ENCODE measurements around the gene CALN1.

The CALN1 gene

DNA sequence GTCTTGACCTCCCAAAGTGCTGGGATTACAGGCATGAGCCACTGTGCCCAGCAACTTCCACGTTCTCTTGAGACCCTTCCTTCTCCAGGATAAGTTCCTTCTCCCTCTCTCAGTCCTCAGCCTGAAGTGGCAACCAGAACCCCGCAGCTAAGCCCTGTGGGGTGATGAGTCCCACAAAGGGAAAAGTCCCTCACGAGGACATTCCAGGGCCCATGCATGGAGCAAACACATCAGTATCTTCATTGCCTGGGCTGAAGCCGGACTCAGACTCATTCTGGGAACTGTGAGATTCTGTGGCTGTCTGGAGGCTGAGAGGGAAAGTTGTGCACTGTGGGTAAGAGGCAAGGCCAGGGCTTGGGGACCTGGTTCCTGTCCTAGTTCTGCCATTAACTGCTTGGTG is 657.3 kb downstream of the CALN1 start:
- no peaks in the 10 kb centered on the region for H3K9me3 ChIP-seq (ENCODE audit: control insufficient read depth, insufficient read depth, low read depth, low read length)
- CTCF ChIA-PET = no interaction called here
- POLR2A ChIA-PET = no interaction called here

DNA sequence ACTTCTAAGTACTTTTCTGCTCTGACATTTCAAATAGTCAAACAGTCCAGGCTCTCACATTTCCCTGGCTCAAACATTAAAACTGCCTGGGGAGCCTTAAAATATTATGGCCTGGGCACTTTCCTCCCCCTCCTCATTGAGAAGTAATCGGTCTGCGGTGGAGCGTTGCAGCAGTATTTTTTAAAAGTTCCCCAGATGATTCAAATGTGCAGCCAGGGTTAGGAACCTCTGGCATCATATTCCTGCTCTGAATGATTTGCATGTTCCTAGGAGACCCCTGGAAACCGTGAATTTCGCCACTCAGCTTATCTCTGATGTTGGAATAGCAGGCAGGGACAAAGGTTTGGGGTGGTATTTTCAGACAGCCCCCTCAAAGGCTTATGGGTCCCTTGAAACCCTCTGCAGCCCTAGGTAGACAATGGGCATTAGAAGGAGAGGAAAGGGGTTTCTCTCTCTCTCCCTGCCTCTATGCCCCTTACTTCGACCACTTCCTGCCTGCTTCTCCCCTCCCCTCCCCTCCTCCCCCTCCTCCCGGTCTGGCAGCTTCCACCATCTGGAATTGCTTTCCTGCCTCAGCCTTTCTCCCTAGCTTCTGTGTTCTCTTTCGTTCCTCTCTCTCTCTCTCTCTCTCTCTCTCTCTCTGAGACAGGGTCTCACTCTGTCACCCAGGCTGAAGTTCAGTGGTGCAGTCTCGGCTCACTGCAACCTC is 658.0 kb downstream of the CALN1 start:
- no peak overlapping the region for H3K27ac ChIP-seq (ENCODE audit: extremely low read depth, low read depth, low read length)
- no peaks in the 10 kb centered on the region for H3K9me3 ChIP-seq (ENCODE audit: control insufficient read depth, insufficient read depth, low read depth, low read length)
- CTCF ChIA-PET = no interaction called here
- POLR2A ChIA-PET = no interaction called here
- no peak overlapping the region for H3K4me3 ChIP-seq (ENCODE audit: low read depth, low read length)
- H3K4me1 ChIP-seq (ENCODE audit: control insufficient read depth, insufficient read depth, low read length) = no peaks in the 10 kb centered on the region
- TF ChIP-seq ZNF114 (tag by site-specific recombination; IDR thresholded peaks at IDR 0.05) (no peak), ZNF133 (tag by site-specific recombination; IDR thresholded peaks at IDR 0.05) (no peak), ZNF221 (tag by site-specific recombination; IDR thresholded peaks at IDR 0.05; ENCODE audit: borderline replicate concordance) (no peak), ZNF10 (tag by site-specific recombination; IDR thresholded peaks at IDR 0.05) (no peak), GLI2 (tag by site-specific recombination; IDR thresholded peaks at IDR 0.05; ENCODE audit: borderline replicate concordance, low read depth) (no peak), OVOL3 (tag by site-specific recombination; IDR thresholded peaks at IDR 0.05) (no peak), GLI4 (tag by site-specific recombination; IDR thresholded peaks at IDR 0.05) (no peak), ZNF747 (tag by site-specific recombination; IDR thresholded peaks at IDR 0.05) (no peak), MZF1 (tag by site-specific recombination; IDR thresholded peaks at IDR 0.05; ENCODE audit: borderline replicate concordance) (no peak)
- TF ChIP-seq, protein P1, sequence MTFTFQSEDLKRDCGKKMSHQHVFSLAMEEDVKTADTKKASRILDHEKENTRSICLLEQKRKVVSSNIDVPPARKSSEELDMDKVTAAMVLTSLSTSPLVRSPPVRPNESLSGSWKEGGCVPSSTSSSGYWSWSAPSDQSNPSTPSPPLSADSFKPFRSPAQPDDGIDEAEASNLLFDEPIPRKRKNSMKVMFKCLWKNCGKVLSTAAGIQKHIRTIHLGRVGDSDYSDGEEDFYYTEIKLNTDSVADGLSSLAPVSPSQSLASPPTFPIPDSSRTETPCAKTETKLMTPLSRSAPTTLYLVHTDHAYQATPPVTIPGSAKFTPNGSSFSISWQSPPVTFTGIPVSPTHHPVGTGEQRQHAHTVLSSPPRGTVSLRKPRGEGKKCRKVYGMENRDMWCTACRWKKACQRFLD (tag by site-specific recombination; IDR thresholded peaks at IDR 0.05) = no peak
- TF ChIP-seq, protein P2, sequence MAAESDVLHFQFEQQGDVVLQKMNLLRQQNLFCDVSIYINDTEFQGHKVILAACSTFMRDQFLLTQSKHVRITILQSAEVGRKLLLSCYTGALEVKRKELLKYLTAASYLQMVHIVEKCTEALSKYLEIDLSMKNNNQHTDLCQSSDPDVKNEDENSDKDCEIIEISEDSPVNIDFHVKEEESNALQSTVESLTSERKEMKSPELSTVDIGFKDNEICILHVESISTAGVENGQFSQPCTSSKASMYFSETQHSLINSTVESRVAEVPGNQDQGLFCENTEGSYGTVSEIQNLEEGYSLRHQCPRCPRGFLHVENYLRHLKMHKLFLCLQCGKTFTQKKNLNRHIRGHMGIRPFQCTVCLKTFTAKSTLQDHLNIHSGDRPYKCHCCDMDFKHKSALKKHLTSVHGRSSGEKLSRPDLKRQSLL (tag by site-specific recombination; IDR thresholded peaks at IDR 0.05) = no peak
- TF ChIP-seq, protein P3, sequence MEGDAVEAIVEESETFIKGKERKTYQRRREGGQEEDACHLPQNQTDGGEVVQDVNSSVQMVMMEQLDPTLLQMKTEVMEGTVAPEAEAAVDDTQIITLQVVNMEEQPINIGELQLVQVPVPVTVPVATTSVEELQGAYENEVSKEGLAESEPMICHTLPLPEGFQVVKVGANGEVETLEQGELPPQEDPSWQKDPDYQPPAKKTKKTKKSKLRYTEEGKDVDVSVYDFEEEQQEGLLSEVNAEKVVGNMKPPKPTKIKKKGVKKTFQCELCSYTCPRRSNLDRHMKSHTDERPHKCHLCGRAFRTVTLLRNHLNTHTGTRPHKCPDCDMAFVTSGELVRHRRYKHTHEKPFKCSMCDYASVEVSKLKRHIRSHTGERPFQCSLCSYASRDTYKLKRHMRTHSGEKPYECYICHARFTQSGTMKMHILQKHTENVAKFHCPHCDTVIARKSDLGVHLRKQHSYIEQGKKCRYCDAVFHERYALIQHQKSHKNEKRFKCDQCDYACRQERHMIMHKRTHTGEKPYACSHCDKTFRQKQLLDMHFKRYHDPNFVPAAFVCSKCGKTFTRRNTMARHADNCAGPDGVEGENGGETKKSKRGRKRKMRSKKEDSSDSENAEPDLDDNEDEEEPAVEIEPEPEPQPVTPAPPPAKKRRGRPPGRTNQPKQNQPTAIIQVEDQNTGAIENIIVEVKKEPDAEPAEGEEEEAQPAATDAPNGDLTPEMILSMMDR (tag by site-specific recombination; IDR thresholded peaks at IDR 0.05) = no peak
- H3K36me3 ChIP-seq (ENCODE audit: control insufficient read depth in 2 of 2, insufficient read depth in 1 of 2, low read length in 2 of 2) = no peaks in the 10 kb centered on the region

More for the DNA sequence above, 657.3 kb downstream of the CALN1 start:
- H3K36me3 ChIP-seq (ENCODE audit: control insufficient read depth in 2 of 2, insufficient read depth in 1 of 2, low read length in 2 of 2) = no peaks in the 10 kb centered on the region
- H3K4me1 ChIP-seq (ENCODE audit: control insufficient read depth, insufficient read depth, low read length) = no peaks in the 10 kb centered on the region
- H3K4me3 ChIP-seq (ENCODE audit: low read depth, low read length) = no peak overlapping the region
- no peak overlapping the region for H3K27ac ChIP-seq (ENCODE audit: extremely low read depth, low read depth, low read length)
- TF ChIP-seq ZNF274 (IDR thresholded peaks at IDR 0.05; ENCODE audit: low read length) = no peak
- no peak for TF ChIP-seq ZNF274 (tag by site-specific recombination; IDR thresholded peaks at IDR 0.05; ENCODE audit: borderline replicate concordance)
- no peak for TF ChIP-seq ZNF416 (tag by site-specific recombination; IDR thresholded peaks at IDR 0.05)
- no peak for TF ChIP-seq ZNF561 (tag by site-specific recombination; IDR thresholded peaks at IDR 0.05; ENCODE audit: borderline replicate concordance)
- TF ChIP-seq, protein P4, sequence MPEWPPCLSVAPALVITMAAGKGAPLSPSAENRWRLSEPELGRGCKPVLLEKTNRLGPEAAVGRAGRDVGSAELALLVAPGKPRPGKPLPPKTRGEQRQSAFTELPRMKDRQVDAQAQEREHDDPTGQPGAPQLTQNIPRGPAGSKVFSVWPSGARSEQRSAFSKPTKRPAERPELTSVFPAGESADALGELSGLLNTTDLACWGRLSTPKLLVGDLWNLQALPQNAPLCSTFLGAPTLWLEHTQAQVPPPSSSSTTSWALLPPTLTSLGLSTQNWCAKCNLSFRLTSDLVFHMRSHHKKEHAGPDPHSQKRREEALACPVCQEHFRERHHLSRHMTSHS (tag by site-specific recombination; IDR thresholded peaks at IDR 0.05) = no peak
- TF ChIP-seq ZNF248 (tag by site-specific recombination; IDR thresholded peaks at IDR 0.05) = no peak
- no peak for TF ChIP-seq ZNF785 (tag by site-specific recombination; IDR thresholded peaks at IDR 0.05)
- no peak for TF ChIP-seq RBAK (tag by site-specific recombination; IDR thresholded peaks at IDR 0.05)
- no peak for TF ChIP-seq MZF1 (tag by site-specific recombination; IDR thresholded peaks at IDR 0.05; ENCODE audit: borderline replicate concordance)
- no peak for TF ChIP-seq ZNF24 (tag by site-specific recombination; IDR thresholded peaks at IDR 0.05)
- no peak for TF ChIP-seq ZFP69B (tag by site-specific recombination; IDR thresholded peaks at IDR 0.05)
- TF ChIP-seq ZFP41 (tag by site-specific recombination; IDR thresholded peaks at IDR 0.05; ENCODE audit: borderline replicate concordance) = no peak
- TF ChIP-seq, protein P2 (tag by site-specific recombination; IDR thresholded peaks at IDR 0.05) = no peak
- no peak for TF ChIP-seq ZBTB8A (tag by site-specific recombination; IDR thresholded peaks at IDR 0.05)
- no peak for TF ChIP-seq ZNF830 (tag by site-specific recombination; IDR thresholded peaks at IDR 0.05; ENCODE audit: low read depth)
- no peak for TF ChIP-seq ZNF76 (tag by site-specific recombination; IDR thresholded peaks at IDR 0.05; ENCODE audit: borderline replicate concordance, low read depth)
- TF ChIP-seq, protein P5, sequence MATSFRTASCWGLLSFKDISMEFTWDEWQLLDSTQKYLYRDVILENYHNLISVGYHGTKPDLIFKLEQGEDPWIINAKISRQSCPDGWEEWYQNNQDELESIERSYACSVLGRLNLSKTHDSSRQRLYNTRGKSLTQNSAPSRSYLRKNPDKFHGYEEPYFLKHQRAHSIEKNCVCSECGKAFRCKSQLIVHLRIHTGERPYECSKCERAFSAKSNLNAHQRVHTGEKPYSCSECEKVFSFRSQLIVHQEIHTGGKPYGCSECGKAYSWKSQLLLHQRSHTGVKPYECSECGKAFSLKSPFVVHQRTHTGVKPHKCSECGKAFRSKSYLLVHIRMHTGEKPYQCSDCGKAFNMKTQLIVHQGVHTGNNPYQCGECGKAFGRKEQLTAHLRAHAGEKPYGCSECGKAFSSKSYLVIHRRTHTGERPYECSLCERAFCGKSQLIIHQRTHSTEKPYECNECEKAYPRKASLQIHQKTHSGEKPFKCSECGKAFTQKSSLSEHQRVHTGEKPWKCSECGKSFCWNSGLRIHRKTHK (tag by site-specific recombination; IDR thresholded peaks at IDR 0.05) = no peak
